GM21529 (cell line): Measurements from ENCODE around the gene KSR2.

ENCODE experiments used
- ATAC-seq: cut with Tn5 transposase; IDR thresholded peaks from one replicate; pipeline ENCODE4 v1.9.1; 2021; ENCODE audit not compliant: unreplicated experiment

KSR2 gene

DNA sequence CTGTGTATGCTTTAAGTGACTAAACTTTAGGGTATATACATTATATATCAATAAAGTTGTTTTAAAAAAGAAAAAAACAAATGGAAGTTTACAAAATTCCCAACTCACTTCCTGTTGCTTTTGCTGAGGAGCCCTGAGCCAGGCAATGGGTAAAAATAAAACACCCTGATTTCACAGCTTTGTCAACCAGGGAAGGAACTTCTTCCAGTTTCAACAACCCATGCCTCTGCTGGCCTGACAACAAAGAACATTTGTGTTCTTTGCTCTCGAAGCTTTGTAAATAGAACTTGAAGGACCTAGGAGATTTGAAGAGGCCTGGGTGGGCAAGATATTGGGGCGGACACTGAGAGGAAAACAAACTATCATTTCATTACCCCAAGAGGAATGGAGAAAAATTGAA is 466.2 kb downstream of the KSR2 start:
- ATAC-seq = no peak

DNA sequence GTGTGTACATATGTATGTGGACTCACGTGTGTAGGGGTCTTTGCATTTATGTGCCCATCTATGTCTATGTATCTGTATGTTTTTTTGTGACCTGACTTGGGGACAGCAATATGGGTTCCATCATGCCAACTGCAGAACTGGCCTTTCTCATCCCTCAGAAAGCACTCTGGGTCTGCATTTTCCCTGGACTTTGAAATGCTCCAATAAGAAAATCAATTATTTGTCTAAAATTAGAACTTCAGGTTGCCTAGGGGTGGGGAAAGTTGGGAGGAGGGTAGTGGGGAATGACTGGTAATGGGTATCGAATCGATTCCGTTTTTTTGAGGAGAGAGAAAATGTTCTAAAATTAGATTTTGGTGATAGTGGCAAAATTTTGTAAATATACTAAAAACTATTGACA is 466.6 kb downstream of the KSR2 start:
- ATAC-seq = no peak

DNA sequence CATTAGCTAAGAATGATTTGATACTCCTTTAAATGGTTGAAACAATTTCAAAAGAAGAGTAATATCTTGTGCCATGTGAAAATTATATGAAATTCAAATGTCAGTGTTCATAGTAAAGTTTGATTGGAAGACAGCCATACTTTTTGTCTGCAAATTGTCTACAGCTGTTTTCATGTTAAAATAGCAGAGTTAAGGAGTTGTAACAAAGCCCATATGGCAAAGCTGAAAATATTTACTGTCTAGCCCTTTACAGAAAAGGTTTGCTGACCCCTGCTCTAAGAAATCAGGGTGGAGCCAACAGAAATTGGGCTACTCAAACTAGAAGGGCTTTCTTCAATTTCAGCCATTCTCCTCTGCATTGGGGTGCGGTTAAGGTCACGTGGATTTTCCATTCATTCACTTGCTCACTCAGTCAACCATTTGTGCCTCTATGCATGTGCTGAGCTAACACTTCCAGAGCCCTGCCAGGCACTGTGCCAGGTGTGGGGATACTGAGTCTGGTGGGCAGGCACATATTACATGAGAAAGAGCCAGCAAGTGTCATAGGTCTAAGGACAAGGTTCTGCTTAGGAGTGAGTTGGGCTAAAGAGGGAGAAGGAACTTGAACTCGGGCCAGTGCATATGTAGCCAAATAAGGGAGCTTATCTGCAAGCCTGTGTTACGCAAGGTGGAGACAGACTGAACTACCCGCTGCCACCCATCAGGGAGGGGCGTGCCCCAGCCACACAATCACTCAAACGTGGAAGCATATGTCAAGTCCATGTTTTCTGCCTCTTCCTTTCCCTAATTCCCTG is 467.5 kb downstream of the KSR2 start:
- no peak for ATAC-seq

DNA sequence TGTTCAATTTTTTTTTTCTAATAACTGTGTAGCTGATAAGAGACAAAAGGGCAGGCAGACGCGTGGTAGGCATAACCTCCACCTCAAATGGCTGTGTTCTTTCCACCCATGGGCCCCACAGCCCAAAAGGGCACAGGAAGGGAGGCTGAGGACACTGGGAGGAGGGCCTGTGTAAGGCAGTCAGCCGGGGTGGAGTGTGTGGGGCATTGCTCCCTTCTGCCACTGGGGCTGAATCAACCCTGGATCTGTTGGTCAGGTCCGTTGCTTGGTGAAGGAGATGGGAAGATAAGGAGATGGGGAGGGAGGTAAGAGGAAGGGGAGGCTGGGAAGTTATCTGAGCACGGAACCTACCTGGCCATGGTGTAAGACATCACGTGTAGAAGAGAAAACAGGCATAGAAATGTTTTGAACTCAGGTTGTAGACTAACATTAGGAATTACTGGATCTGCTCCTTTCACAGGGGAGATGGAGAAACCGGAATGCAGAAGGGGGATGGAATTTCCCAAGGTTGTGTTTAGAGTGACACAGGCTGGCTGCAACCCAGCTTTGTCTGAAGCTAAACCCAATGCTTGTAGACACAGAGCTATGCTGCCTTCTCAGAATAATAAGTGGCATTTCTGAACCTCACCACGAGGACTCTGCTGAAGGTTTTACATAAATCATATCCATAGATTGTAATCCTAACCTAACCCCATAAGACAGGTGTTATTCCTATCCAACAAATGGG is 468.9 kb downstream of the KSR2 start:
- ATAC-seq = no peak

DNA sequence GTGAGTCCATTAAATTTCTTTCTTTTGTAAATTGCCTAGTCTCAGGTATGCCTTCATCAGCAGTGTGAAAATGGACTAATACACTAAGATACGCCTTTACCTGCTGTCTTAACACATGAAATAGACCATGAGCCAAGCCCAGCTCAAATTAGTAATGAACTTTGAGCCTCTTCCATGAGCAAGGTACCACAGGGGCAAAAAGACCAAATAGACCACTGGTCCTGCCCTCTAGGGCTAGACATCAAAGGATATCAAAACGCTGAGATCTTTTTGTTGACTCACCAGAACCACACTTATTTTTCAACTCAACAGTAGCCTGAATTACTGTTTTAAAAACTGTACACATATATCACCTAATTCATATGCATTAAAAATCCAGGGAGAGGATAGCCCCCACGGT is 469.9 kb downstream of the KSR2 start:
- ATAC-seq = no peak

DNA sequence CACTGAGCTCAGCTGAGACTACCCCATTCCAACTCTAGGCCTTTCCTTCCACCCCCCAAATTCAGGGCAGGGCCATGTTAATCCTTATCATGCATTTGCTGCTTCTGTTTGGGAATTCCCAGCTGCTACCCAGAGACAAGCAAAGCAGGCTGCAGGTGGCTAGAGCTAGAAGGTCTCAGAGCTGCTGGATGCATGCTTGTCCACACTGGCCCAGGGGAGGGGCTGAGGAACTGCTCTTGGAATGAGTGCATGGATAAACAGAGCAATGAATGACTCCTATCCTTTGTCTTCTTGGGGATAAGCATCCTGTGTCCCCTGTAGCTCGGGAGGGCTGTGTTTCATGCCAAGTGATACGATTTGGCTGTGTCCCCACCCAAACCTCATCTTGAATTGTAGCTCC is 470.5 kb downstream of the KSR2 start:
- no peak for ATAC-seq

DNA sequence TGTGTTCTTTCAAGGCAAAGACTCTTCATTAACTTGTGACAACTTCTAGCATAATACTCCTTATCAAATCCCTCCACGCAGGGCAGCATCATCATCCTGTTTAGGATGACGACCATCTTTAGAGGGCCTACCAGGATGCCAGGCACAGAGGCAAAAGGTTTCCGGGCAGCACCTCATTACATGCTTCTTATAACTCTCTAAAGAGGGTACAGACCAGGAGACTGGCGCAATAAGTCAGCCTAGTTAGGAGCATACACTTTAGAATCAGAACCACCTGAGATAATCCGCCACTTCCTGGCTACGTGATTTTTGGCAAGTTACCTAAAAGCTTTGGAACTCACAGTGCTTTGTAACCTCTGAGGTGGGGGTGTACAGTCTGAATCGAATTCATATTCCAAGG is 471.4 kb downstream of the KSR2 start:
- no peak for ATAC-seq

DNA sequence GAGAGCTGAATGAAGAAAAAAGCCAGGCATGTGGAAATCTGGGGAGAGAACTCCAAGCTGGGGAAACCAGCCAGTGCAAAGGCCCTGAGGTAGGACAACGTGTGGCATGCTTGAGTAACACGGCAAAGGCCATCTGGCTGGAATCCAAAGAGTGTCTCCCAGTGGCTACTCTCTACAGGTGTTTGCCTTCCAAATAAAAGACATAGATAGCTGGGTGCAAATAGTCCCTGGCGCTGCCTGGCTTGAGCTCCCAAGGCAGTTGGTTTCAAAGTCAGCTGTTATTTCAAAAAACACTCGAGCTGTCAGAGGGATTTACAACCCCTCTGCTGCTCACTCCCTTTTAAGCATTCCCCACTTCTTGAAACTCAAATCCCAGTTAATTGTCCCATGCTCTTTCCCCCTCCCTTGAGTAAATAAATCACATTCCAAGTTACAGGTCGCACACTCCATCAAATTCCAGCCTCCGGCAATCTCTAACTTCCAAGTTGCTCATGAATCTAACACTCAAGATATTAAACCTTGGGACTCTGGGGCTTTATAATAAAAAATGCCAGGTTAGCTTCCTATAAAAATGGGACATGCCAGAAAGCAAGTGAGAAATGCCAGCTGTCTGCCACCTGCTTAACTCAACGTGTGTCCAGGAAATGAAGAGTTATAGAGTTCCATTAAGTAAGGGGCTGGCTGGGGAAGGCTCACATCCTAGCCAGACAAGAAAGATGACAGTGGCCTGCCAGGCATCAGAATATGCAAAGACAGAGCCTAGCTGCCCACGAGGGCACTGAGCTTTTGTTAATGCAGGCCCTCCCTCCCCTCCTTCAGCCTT is 473.7 kb downstream of the KSR2 start:
- ATAC-seq = no peak

DNA sequence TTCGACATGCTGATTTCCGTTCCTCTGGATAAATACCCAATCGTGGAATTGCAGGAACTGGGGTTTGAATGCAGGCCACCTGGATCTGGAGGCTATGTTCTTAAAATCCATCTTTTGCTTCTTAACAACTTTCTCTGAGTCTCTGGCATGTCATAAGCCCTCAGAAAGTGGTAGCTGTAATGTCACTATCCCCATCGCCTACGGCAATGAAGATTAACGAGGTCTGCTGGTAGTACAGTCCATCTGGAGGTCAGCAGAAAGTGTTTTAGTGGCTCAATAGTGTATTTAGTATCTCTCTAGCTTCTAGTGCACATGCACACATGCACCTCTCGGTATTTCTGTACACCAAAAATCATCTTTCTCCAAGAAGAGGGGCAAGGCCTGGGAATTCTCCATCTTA is 477.1 kb downstream of the KSR2 start:
- ATAC-seq = no peak

- ATAC-seq = no peak
Observed at GRCh38 chr12:117490130-117490529, 478.7 kb downstream of the KSR2 start.

- no peak for ATAC-seq
Observed at GRCh38 chr12:117489671-117490070, 479.1 kb downstream of the KSR2 start.

DNA sequence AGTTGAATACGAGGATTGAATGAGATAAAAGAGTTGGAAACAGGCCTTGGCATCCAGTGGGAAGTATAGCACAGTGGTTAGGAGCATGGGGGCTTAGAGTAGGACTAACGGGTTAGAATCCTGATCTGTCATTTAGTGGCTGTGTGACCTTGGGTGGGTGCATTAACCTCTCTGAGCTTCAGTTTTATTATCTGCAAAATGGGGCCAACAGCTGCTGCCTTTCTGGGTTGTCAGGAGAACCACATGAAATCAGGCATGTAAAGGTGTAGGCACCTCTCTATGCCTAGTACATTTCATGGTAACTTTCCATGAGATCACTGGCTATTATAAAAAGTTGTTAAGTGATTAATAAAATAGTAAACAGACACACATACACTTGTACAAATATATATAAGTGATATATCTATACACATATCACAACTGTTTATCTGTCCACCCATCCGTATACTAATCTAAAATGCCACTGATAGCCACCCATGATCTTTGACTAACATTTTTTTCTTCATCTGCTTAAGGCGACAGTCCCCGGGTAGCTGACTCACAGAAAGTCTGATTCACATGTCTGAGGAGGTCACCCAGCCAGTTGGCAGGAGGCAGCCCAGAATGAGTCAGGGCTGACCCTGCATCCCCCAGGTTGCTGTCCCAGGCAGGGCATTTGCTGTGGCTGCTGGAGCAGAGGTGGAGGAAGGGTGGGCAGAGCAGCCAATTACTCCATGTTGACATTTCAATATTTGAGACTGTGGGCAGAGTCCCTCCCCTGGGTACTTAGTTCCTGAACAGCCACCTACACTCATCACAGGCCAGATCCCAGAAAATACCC is 481.7 kb downstream of the KSR2 start:
- ATAC-seq = no peak

DNA sequence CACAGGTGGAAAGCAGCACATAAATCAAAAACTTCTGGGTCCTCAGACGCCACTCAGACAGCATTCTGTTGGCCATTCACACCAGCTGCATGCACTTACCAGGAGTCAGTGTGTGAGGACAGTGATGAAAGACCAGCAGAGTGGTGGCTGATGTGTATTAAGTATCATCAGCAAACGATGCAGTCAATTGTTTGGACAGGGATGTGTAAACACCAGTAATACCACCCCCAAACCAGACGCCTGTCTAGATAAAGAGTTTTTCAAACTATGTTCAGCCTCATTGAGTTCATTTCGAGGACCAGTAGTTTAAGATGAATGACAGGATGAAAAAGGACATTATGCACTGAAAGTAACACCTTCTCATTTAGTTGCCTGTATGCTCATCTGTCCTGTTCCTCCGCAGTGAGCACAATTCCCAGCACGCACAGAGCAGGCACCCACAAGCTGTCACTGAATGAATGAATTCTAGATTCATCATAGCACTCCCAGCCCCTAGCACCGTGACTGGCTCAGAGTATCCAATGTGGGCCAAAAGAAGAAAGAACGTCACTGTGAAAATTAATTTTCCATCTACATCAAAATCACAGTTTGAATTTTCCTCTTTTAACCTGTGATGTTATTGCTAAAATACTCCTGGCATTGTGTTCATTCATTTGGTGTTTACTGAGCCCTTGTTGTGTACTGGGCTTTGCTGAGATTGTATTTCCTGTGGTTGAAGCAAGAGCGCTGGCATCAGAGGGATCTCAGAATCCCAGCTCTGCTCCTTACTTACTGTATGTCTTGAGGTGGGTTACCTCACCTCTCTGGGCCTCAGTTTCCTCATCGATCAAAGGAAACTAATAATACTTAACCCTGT is 482.6 kb downstream of the KSR2 start:
- ATAC-seq = no peak

- ATAC-seq = no peak
Observed at GRCh38 chr12:117484901-117485300, 483.9 kb downstream of the KSR2 start.

- no peak for ATAC-seq
Observed at GRCh38 chr12:117483501-117483900, 485.3 kb downstream of the KSR2 start.

- no peak for ATAC-seq
Observed at GRCh38 chr12:117481470-117481869, 487.3 kb downstream of the KSR2 start.

GRCh38 chr12:117476341-117476740 is 492.4 kb downstream of the KSR2 start:
- no peak for ATAC-seq

DNA sequence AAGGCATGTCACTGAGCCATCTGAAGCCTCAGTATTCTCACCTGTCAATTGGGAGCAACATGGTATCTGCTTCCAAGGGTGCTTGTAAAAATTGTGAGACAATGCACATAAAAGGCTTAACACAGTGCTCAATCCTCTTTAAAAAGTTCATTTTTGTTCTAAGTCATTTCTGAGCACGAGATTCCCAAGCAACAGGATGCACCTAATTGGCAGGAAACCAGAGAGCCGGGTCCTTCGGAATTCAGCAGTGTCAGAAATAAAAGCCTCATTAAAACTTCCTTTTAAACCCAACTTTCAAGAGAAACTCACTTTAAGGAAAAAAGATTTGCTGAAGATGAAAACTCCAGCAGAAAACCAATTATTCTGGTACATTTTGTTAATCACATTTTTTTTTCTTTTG is 494.9 kb downstream of the KSR2 start:
- ATAC-seq = no peak

GRCh38 chr12:117472983-117473382 is 495.8 kb downstream of the KSR2 start:
- ATAC-seq = no peak

DNA sequence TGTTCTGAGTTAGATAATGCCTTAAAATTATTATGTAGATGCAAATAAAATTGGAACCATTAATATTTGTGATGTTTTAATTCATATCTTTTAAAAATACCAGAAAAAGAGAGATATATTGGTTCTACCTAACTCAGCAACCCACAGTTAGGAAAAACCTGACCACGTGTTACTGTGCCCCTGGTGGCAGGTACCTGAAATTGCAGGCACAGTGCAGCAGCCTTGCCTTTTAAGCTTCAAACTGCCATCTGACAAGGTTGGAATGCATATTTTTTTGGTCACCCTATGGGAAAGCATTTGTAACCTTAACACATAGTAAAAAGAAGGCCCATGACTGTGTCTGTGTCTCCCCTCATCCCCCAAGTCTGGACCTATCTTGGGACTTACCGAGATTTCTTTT is 498.0 kb downstream of the KSR2 start:
- no peak for ATAC-seq
